IPS-11a (cell line): ENCODE measurements around the gene LRRC28.

Experiments used
- H3K4me3 ChIP-seq: one replicate; pipeline ENCODE4 v1.5.1; 2013; ENCODE audit warnings: low read depth, low read length, control low read depth

Gene LRRC28

DNA sequence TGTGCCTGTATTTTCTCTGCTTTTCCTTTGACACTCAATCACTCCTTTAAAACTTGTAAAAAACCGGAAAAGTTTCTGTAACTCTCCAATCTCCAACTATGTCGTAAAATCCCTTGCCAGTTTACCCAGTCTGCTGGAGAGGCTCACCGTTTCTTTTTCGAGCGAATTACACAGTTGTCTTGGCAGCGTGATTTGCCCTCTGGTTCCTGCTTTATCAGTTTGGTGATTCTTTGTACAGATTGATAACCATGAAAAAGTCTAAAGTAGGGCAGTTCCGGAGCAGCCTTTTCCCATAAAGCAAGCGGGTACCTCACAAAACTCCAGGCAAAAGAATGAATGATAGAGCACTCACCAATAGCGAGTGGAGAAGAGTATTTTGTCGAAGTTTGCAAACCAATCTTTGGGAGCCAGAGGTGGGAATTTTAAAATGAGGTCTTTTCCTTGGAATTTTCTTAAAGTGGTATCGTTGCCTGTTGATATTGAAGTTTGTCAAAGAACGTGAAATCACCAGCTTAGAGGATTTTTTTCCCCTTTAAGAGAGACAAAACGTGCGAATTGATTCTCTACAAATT, 1.9 kb upstream of the LRRC28 start, which contains the start of gene TTC23:
Gene TTC23 (minus strand): TSS at position 312 of the 572 bp plus-strand sequence. CDS start 20,869 bp downstream, outside the sequence.
- peak within 1 kb of the TSS; percentile 85 for H3K4me3 ChIP-seq

DNA sequence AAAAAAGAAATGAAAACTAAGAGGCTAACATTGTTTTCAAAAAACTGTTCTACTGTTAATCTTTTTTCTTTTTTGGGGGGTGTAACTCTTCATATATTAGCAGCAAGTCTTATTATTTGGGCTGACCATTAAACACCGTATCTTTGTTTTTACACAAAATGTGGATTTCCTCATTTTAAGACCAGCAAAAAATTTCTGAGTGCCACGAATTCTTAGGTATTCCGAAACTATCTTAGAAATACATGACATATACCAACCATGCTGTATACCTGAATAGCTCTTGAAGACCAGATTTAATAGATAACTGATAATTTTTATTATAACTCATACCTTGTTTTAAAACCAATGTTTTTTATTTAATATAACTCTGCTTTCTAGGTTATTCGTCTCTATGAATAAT, 1.3 kb upstream of the LRRC28 start:
- H3K4me3 ChIP-seq = peak overlapping the region; percentile 85

DNA sequence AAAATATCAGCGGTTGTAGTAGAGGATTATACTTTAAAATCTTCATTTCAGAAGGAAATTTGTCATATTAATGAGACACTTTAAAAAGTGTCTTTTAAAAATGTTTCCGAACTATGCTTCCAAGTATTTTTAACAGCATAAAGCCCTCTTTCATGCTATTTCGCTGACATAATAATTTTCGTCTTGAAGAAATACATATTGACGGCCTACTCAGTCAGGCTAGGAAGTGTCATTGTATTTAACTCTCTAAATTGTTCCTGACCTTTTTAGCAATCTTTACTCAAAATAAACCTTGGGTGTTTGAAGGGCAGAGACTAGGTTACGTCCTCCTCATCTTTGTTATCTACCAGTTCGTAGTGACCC, 806 bp upstream of the LRRC28 start:
- peak overlapping the region; percentile 85 for H3K4me3 ChIP-seq

GRCh38 chr15:99252326-99252725, 1.0 kb downstream of the LRRC28 start:
- H3K4me3 ChIP-seq = no peak overlapping the region

- H3K4me3 ChIP-seq = no peak overlapping the region
Observed at GRCh38 chr15:99253381-99254090, 2.3 kb downstream of the LRRC28 start.

- no peak overlapping the region for H3K4me3 ChIP-seq
Observed at GRCh38 chr15:99257107-99257750, 5.9 kb downstream of the LRRC28 start.

- no peak overlapping the region for H3K4me3 ChIP-seq
Observed at GRCh38 chr15:99264125-99264524, 12.8 kb downstream of the LRRC28 start.

DNA sequence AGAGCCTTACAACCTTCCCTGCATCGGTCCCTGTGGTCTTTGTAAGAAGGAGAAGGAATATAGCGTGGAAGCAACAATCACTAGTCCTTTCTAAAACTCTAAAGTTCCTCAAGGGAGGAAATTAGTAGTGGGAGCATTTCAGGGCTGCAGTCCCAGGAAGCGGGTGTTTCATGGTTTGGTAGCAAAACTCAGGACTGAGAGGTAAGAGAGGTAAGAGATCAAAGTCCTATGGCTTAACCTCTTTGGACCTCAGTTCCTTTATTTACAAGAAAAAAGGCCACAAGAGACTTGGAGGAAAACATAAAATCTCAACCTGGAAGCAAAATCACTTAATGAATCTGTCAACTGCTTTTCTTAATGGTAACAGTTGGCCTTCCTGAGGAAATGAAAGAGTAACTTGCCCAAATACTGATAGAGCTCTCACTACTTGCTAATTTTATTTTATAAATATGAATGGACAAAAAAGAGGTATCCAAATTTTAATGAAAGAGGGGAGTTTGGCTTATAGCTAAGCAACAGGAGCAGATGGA, 14.3 kb downstream of the LRRC28 start:
- no peak overlapping the region for H3K4me3 ChIP-seq

DNA sequence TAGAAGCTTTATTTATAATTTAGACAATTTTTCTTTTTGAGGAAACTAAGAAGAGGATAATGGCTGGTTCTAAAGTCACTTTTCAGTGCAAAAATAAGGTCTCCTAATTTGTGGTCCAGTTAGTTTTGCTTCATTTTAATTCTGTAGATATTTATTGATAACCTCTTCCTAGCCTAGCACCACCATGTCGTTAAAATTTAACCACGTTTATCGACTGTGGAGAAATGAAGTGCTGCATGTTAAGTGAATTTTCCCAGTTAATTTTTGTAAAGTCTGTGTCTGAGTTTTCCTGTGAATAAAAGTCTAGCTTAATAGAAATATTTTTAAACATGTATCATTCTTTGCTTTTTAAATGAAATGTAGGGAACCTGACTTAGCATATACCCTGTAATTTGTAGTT, 16.7 kb downstream of the LRRC28 start:
- H3K4me3 ChIP-seq = no peak overlapping the region

GRCh38 chr15:99268431-99268830, 17.1 kb downstream of the LRRC28 start:
- no peak overlapping the region for H3K4me3 ChIP-seq

- H3K4me3 ChIP-seq = no peak overlapping the region
Observed at GRCh38 chr15:99273801-99274200, 22.5 kb downstream of the LRRC28 start.

- no peak overlapping the region for H3K4me3 ChIP-seq
Observed at GRCh38 chr15:99275061-99275460, 23.8 kb downstream of the LRRC28 start.

DNA sequence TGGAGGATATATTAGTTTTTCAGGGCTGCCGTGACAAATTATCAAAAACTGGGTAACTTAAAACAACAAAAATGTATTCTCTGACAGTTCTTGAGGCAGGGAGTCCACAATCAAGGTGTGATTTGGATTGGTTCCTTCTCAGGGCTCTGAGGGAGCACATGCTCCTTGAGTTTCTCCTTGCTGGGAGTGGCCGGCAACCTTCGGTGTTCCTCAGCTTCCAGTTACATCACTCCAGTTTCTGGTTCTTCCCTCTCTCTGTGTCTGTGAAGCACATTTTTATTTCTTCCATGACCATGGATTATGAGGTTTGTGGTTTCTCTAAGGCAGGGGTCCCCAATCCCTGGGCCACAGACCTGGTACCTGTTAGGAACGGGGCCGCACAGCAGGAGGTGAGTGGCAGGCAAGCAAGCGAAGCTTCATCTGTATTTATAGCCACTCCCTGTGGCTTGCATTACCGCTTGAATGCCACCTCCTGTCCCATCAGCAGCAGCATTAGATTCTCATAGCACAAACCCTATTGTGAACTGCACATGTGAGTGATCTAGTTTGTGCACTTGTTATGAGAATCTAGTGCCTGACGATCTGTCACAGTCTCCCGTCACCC, 24.3 kb downstream of the LRRC28 start:
- H3K4me3 ChIP-seq = no peak overlapping the region

- H3K4me3 ChIP-seq = no peak overlapping the region
Observed at GRCh38 chr15:99279290-99279689, 28.0 kb downstream of the LRRC28 start.

- no peak overlapping the region for H3K4me3 ChIP-seq
Observed at GRCh38 chr15:99279827-99280226, 28.5 kb downstream of the LRRC28 start.

GRCh38 chr15:99282121-99282520, 30.8 kb downstream of the LRRC28 start:
- no peak overlapping the region for H3K4me3 ChIP-seq

- no peak overlapping the region for H3K4me3 ChIP-seq
Observed at GRCh38 chr15:99282586-99282985, 31.3 kb downstream of the LRRC28 start.

GRCh38 chr15:99283717-99284116, 32.4 kb downstream of the LRRC28 start:
- no peak overlapping the region for H3K4me3 ChIP-seq

DNA sequence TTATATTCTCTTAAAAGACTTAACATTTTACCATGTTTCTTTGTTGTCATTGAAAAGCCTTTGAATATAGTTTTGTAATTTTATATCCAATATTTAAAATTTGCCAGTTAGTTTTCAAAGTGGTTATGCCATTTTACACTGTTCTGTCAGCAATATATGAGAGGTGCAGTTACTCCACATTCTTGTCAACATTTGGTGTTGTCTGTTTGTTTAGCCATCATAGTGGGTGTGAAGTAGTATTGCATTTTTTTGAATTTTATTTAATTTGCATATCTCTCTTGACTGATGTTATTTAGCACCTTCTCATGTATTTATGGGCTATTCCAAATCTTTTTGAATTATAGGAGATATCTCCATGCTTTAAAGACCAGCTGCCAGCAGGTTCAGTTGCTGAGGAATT, 40.4 kb downstream of the LRRC28 start:
- no peak overlapping the region for H3K4me3 ChIP-seq

DNA sequence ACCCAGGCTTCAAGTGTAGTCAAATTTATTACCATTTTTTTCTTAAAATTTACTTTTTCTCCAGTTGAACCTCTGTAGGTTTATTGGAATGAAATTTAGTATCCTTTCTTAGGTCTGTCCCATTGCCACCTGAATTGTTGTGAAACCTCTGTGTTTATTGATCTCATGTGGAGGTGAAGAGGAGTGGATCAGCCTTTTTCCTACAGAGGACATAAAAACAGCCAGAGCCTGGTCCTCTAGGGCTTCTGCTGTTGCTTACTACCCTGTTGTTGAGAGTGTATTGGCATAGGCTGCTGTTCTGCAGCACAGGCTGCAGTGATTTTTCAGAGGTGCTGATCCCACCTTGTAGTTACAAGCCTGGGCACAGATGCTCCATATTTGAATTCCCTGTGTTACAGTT, 44.6 kb downstream of the LRRC28 start:
- no peak overlapping the region for H3K4me3 ChIP-seq

DNA sequence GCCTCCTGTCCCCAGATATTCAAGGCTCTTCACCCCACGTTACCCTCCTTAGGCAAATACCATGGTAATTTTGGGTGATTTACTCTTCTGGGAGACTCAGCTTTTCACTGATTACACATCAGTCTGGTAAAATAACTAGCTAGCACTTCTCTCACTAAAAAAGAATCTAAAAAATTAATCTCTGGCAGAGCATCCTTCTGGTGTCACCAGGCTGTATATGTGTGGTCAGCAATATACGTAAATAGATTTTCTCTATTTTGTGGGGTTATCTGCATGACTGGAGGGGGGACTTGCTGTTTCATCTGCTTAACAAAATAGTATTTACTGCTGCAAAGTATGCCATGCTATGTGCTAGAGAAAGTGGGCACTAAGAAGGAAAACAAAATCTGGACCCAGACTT, 45.1 kb downstream of the LRRC28 start:
- H3K4me3 ChIP-seq = no peak overlapping the region

DNA sequence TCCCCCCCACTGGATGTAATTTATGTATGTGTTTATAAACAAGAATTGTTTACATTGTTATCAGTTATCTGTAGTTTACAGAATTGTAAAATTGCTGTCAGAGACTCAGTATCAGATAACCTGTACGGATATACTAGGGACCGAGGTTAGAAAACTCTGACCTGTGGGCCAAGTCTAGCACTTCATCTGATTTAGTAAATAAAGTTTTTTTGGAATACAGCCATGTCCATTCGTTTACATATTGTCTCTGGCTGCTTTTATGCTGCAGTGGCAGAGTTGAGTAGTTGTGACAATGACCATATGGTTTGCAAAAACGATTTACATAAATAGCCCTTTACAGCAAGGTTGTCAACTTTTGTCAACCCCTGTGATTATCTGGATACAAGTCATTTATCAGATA, 52.6 kb downstream of the LRRC28 start:
- H3K4me3 ChIP-seq = no peak overlapping the region
